Measurements from ENCODE around the gene OSBP. TPM values are rescaled to one million over a fixed set of nuclear protein-coding genes. Genes with fewer than 3 reads are reported as not detected.
A peak's percentile ranks its signal among the peaks of the same experiment; 100 is the strongest.

Gene OSBP
- total RNA-seq, 1 donor from 2014 or later: 30.0 TPM

DNA sequence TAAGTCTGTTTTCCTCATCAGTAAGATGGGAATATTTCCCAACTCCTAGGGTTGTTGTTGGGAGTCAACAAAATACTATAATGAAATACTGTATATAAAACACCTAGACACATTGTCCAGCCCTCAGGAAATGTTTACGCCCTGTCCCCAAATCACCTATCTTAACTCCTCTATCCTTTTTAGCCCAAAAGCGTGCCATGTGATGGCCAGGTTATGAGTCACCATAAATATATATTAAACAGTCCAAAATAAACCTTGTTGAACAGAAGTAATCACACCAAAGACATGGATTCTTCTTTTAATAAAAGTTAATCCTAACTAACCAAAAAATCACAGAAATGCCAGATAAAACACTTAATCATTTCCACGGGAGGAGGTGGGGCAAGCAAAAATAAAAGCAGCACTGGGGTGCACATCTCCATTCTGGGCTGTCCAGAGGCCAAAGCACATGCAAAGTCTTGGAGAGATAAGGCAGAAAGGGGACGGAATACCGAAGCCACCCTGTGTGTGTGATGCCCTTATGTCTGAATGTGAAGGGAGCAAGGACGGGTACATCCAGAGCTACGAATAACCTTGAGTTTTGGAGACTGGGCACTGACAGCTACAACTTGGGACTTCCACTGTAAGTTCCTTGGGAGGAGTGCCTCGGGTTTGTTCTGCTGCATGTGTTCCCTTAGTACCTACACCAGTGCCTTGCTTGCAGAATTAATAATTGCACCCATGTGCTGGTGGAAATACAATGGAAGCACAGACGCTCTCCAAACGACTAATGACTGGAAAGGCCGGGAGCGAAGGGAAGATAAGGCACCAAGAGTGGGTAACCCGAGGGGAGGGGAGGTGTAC lies 1.1 kb downstream of the OSBP start:
- Histone ChIP-seq H3K9me3 (replicated peaks) (no peaks in the 10 kb centered on the region), H3K27me3 (ENCODE audit: low read depth) (no peaks in the 10 kb centered on the region), H3K4me3 (peak overlapping the region; percentile 87), H3K36me3 (peaks cover 10% of the 10 kb centered on the region), H3K4me1 (peaks cover 66% of the 10 kb centered on the region), H3K27ac (replicated peaks) (peak overlapping the region; percentile 96)
- intact Hi-C loops (cut with micrococcal nuclease): no loop called here
- no peak for DNase-seq
- TF ChIP-seq CTCF (IDR thresholded peaks at IDR 0.05; ENCODE audit: borderline replicate concordance): no peak

- H3K27me3 ChIP-seq (ENCODE audit: low read depth): no peaks in the 10 kb centered on the region
- H3K4me1 ChIP-seq: peaks cover 82% of the 10 kb centered on the region
- no peaks in the 10 kb centered on the region for H3K9me3 ChIP-seq (replicated peaks)
- intact Hi-C loops (cut with micrococcal nuclease): no loop called here
- peak overlapping the region; percentile 96 for H3K27ac ChIP-seq (replicated peaks)
- peaks cover 36% of the 10 kb centered on the region for H3K36me3 ChIP-seq
- DNase-seq: no peak
- no peak for TF ChIP-seq CTCF (IDR thresholded peaks at IDR 0.05; ENCODE audit: borderline replicate concordance)
- peak overlapping the region; percentile 27 for H3K4me3 ChIP-seq
Measured at GRCh38 chr11:59611570-59612565, 3.7 kb downstream of the OSBP start.

DNA sequence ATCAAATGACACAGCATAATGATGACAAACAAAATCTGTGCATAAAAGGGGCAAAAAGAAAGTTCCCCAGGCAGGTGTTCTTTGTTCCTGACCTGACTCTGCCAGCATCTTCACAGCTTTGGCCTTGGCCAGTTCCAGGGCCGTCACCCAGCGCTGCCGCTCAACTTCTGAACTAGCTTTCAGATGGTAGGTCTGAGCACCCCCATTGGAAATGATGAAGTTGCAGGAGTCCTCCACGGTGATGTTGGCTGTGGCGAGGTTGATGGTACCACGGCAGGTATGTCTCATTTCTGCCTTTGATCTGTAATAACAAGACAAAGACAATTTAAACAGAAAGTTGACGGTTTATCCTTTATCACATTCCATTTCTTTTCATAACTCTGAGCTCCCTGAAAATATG lies 5.3 kb downstream of the OSBP start:
- DNase-seq: no peak
- TF ChIP-seq CTCF (IDR thresholded peaks at IDR 0.05; ENCODE audit: borderline replicate concordance): no peak
- no peaks in the 10 kb centered on the region for H3K9me3 ChIP-seq (replicated peaks)
- peak overlapping the region; percentile 96 for H3K27ac ChIP-seq (replicated peaks)
- intact Hi-C loops (cut with micrococcal nuclease): no loop called here
- no peak overlapping the region for H3K4me3 ChIP-seq
- peaks cover 84% of the 10 kb centered on the region for H3K4me1 ChIP-seq
- H3K27me3 ChIP-seq (ENCODE audit: low read depth): no peaks in the 10 kb centered on the region
- peaks cover 52% of the 10 kb centered on the region for H3K36me3 ChIP-seq

DNA sequence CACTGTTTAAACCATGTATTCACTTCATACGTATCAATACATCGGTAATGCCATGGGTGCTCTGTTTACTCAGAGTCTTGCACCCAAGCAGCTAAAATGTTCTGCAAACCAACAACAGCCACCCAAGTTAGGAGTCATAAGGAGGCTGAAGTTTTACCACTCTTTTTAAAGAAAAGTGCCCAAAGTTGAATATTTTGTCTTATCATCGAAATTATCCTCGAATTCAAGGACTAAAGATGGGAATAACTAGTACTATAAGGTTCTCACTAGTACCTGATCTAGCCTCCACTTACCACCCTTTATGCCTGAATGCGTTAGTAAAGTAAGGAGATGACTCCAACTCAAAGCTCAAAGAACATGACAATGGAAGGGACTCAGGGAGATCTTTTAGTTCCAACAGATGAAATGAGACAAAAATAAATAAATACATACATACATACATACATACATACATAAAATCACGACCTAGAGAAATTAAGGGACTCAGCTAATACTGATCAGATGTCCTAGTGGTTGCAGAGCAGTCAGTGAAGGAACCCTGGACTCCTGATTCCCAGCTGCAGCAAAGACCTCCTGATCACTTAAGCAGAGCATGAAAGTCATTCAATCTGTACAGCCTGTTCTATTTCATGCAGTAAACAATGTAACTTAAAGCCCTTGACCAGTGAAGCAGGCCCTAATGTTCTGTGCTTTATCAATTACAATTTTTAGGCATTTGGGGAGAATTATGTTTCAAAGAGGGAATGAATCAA lies 7.7 kb downstream of the OSBP start:
- no peak for DNase-seq
- Histone ChIP-seq H3K36me3 (peaks cover 76% of the 10 kb centered on the region), H3K4me1 (peaks cover 62% of the 10 kb centered on the region), H3K27ac (replicated peaks) (peak overlapping the region; percentile 96), H3K27me3 (ENCODE audit: low read depth) (no peaks in the 10 kb centered on the region), H3K9me3 (replicated peaks) (no peaks in the 10 kb centered on the region), H3K4me3 (no peak overlapping the region)
- intact Hi-C loops (cut with micrococcal nuclease): no loop called here
- TF ChIP-seq CTCF (IDR thresholded peaks at IDR 0.05; ENCODE audit: borderline replicate concordance): no peak

GRCh38 chr11:59602432-59602831 lies 13.1 kb downstream of the OSBP start:
- no peak for TF ChIP-seq CTCF (IDR thresholded peaks at IDR 0.05; ENCODE audit: borderline replicate concordance)
- Histone ChIP-seq H3K9me3 (replicated peaks) (no peaks in the 10 kb centered on the region), H3K27ac (replicated peaks) (no peak overlapping the region), H3K36me3 (peaks cover 100% of the 10 kb centered on the region), H3K4me1 (peaks cover 10% of the 10 kb centered on the region), H3K27me3 (ENCODE audit: low read depth) (no peaks in the 10 kb centered on the region), H3K4me3 (no peak overlapping the region)
- no peak for DNase-seq
- intact Hi-C loops (cut with micrococcal nuclease): no loop called here

Measured in left ventricle myocardium inferior (tissue), 1 donor.